ENCODE data around the gene KAT7.

Gene KAT7

GRCh38 chr17:49842846-49843245, 54.4 kb downstream of the KAT7 start:
- no peak for DNase-seq (ENCODE audit: low spot score)

GRCh38 chr17:49843774-49844350, 55.4 kb downstream of the KAT7 start:
- DNase-seq (ENCODE audit: low spot score): peak; percentile 68

- no peak for DNase-seq (ENCODE audit: low spot score)
Measured at GRCh38 chr17:49845321-49845720, 56.8 kb downstream of the KAT7 start.

GRCh38 chr17:49846938-49847712, 58.6 kb downstream of the KAT7 start:
- DNase-seq (ENCODE audit: low spot score): no peak

- no peak for DNase-seq (ENCODE audit: low spot score)
Measured at GRCh38 chr17:49848019-49848473, 59.6 kb downstream of the KAT7 start, which contains the start of gene TAC4. Gene TAC4, minus strand, starts transcription at chr17:49848069. Its CDS starts 52 bp downstream, at chr17:49848017.

- no peak for DNase-seq (ENCODE audit: low spot score)
Measured at GRCh38 chr17:49848739-49849138, 60.3 kb downstream of the KAT7 start.

GRCh38 chr17:49850218-49850610, 61.7 kb downstream of the KAT7 start:
- DNase-seq (ENCODE audit: low spot score): no peak

GRCh38 chr17:49850772-49851386, 62.4 kb downstream of the KAT7 start:
- peak; percentile 49 for DNase-seq (ENCODE audit: low spot score)

GRCh38 chr17:49851387-49852291, 63.2 kb downstream of the KAT7 start:
- peak; percentile 79 for DNase-seq (ENCODE audit: low spot score)

GRCh38 chr17:49853470-49854015, 65.1 kb downstream of the KAT7 start:
- DNase-seq (ENCODE audit: low spot score): no peak

- no peak for DNase-seq (ENCODE audit: low spot score)
Measured at GRCh38 chr17:49854126-49854525, 65.6 kb downstream of the KAT7 start.

GRCh38 chr17:49858796-49859195, 70.3 kb downstream of the KAT7 start:
- DNase-seq (ENCODE audit: low spot score): no peak

GRCh38 chr17:49859991-49860953, 71.8 kb downstream of the KAT7 start:
- peak; percentile 50 for DNase-seq (ENCODE audit: low spot score)

GRCh38 chr17:49861150-49861884, 72.8 kb downstream of the KAT7 start:
- DNase-seq (ENCODE audit: low spot score): peak; percentile 78

- peak; percentile 37 for DNase-seq (ENCODE audit: low spot score)
Measured at GRCh38 chr17:49862781-49863331, 74.4 kb downstream of the KAT7 start.

GRCh38 chr17:49866019-49866380, 77.5 kb downstream of the KAT7 start:
- DNase-seq (ENCODE audit: low spot score): no peak

GRCh38 chr17:49866882-49867413, 78.5 kb downstream of the KAT7 start:
- DNase-seq (ENCODE audit: low spot score): no peak

GRCh38 chr17:49869038-49869374, 80.5 kb downstream of the KAT7 start:
- no peak for DNase-seq (ENCODE audit: low spot score)

- DNase-seq (ENCODE audit: low spot score): no peak
Measured at GRCh38 chr17:49870298-49870697, 81.8 kb downstream of the KAT7 start.
